HG03103 (cell line): ENCODE measurements around the gene MAP3K20.
A peak's percentile ranks its signal among the peaks of the same experiment; 100 is the strongest.
"Not testable (repeated sequence)": the region's sequence is repeated elsewhere in the genome, so short reads cannot be mapped to it uniquely, and the experiment has no call there.

Experiments used
- ATAC-seq: cut with Tn5 transposase; IDR thresholded peaks from one replicate; pipeline ENCODE4 v1.9.1; 2021; ENCODE audit warnings: low read depth; ENCODE audit not compliant: unreplicated experiment

MAP3K20 gene

GRCh38 chr2:173262356-173262755 is 186.7 kb downstream of the MAP3K20 start:
- not testable (repeated sequence) for ATAC-seq

DNA sequence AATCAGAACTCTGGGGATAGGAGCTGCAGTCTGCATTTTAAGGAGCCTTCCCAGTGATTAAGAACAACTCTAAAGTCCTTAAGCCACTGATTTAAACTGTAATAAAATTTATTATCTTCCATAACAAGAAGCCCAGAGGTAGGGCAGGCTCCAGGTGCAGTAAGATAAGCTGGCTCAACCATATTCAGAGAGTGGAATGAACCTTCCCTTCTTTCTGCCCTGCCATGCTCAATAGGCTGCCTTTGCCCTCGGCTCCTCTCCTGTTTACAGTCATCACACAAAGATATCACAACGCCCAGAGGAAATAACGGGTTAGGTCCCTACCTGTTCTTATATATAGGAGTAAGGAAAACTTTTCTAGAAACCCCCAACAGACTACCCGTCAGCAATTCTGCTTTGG is 188.5 kb downstream of the MAP3K20 start:
- ATAC-seq = no peak

- peak; percentile 89 for ATAC-seq
Measured at GRCh38 chr2:173264603-173265366, 189.1 kb downstream of the MAP3K20 start.

DNA sequence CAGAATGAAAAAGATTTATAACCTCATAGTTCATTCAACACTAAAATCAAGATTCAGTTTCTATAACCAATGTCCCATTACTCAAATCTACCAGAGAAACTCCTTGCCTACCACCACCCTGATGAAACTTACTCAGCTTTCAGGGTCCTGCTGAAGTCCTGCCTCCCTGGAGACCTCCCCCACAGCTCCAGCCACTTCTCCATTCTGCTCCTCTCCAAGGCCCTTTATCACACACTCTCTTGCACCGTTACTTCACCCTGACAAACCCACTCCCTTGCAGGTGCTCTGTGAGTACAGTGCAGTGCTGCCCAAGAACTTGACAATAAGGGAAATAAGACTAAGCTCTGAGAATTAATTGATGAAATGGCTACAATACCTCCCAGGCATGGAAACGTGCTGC is 195.5 kb downstream of the MAP3K20 start:
- ATAC-seq = no peak

- ATAC-seq = no peak
Measured at GRCh38 chr2:173271825-173272224, 196.2 kb downstream of the MAP3K20 start.

GRCh38 chr2:173272849-173273248 is 197.2 kb downstream of the MAP3K20 start:
- ATAC-seq = no peak

DNA sequence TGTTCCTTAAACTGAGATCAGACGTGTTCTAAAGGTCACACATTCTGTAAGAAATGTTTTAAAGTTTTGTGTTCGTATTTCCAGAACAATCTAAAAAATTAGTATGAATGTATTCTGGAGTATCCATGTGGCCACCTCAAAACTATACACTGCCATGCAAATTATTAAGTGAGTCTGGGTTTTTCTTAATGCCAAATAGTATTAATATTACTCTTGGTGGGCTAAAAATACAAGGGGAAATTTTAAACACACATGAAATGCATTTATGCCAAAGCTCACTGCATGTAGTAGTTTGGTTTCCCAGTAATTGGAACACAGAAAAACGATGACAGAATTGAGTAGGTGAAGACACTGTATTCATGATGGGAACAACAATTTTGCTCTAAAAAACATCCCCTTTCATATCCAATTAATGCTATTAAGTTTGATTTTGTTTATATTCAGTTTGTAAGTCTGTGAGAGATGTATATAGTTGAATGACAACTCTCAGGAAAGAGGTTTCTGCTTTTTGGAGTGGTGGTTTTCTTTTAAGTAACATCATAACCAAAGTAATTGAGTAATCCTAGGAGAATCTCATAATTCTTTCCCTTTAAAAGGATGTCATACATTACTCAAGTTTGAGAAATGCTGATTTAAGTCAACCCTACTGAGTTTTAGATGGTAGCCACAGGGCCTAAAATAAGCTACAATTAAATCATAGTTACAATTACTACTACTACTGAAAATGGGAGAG is 203.3 kb downstream of the MAP3K20 start:
- no peak for ATAC-seq

DNA sequence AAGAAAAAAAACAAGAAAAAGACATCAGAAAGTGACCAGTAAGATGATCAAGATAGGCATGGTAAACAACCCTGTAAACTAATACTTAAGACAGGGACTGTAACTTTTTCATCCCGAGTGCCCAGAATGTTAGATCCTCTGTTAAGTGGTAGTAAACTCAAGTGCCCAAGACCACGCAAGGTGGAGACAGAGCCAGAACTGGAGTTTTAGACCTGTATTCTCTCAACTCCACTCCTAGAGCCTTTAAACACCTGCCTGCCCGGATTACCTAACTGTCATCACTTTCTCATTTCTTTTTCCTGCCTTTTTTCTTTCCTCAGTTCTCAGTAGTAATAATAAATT is 203.9 kb downstream of the MAP3K20 start:
- ATAC-seq = no peak

DNA sequence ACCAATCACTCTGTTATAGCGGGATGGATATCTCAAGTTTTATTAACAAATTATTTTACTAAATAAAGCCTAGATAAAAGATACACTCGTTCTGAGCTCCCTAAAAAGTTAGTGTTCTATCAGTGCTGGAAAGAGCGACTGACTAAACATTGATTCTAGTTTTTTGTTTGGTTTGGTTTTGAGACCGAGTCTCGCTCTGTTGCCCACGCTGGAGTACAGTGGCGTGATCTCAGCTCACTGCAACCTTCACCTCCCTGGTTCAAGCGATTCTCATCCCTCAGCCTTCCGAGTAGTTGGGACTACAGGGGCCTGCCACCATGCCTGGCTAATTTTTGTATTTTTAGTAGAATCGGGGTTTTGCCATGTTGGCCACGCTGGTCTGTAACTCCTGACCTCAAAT is 205.2 kb downstream of the MAP3K20 start:
- ATAC-seq = no peak

DNA sequence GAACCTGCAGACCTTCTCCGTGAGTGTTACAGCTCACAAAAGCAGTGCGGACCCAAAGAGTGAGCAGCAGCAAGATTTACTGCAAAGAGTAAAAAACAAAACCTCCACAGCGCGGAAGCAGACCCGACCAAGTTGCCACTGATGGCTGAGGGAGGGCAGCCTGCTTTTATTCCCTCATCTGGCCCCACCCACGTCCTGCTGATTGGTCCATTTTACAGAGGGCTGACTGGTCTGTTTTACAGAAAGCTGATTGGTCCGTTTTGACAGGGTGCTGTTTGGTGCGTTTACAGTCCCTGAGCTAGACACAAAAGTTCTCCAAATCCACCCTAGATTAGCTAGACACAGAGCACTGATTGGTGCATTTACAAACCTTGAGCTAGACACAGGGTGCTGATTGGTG is 206.3 kb downstream of the MAP3K20 start:
- ATAC-seq = not testable (repeated sequence)

- ATAC-seq = no peak
Measured at GRCh38 chr2:173282795-173283545, 207.3 kb downstream of the MAP3K20 start.

DNA sequence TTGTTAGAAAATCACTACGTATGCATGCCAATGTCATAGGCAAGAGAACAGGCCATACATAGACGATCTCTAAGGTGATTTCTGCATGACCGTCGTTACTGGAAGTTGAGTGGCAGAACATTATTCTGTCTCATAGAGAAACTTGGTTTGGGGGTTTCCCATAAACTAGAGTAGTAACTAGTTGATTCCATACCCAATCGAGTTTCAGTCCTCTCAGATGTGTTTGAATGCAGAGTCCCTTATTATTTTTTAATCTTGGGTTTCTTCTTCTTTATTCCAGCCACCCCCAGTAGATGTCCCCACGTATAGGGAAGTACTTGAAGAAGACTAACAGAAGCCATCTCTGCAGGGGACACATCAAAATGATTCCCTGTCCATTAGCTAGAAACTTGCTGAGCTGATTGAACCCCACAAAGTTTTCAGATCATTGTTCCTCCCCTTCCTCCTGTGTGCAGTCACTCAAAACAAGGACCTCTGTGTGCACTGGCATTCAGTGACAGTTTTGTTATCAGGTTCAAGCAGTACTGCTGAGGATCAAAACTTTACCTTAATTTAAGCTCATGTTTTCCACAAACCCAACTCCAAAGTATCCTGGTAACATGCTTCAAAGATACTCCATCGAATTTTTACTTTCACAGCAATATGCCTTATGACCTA is 210.6 kb downstream of the MAP3K20 start:
- no peak for ATAC-seq

GRCh38 chr2:173287594-173287993 is 211.9 kb downstream of the MAP3K20 start:
- no peak for ATAC-seq

DNA sequence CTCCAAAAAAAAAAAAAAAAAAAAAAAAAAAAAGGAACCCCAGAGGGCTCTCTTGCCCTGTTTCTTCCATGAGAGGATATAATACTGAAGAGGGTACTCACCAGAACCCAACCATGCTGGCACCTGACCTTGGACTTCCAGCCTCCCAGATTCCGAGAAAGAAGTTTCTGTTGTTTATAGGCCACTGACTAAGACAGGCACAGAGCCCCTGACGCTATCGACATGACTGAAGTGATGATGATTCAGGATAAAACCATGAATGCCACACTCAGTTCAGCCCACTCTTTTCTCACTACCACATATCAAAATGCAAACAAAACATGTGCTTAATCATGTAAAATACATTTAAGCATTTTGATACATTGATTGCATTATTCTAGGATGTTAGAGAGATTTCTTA is 212.9 kb downstream of the MAP3K20 start:
- no peak for ATAC-seq

DNA sequence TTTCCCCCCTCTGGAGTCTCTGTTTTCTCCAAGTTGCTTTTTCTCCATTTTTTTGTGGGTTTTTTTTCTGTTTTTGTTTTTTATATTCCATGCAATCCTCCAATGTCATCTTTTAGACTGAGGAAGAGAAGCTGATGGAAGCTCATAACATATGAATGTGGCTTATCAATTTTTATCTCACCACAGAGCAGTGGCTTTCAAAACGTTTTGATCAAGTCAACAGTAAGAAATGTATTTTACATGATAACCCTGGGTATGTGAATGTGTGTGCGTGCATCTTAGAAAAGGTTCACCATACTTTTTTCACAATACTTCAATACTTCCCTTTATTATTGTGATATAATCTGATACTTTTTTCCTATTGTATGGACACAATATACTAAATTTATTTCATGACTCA is 214.4 kb downstream of the MAP3K20 start:
- ATAC-seq = no peak

- no peak for ATAC-seq
Measured at GRCh38 chr2:173290518-173290917, 214.9 kb downstream of the MAP3K20 start.

GRCh38 chr2:173291412-173291811 is 215.8 kb downstream of the MAP3K20 start:
- no peak for ATAC-seq

- no peak for ATAC-seq
Measured at GRCh38 chr2:173296235-173296634, 220.6 kb downstream of the MAP3K20 start.

DNA sequence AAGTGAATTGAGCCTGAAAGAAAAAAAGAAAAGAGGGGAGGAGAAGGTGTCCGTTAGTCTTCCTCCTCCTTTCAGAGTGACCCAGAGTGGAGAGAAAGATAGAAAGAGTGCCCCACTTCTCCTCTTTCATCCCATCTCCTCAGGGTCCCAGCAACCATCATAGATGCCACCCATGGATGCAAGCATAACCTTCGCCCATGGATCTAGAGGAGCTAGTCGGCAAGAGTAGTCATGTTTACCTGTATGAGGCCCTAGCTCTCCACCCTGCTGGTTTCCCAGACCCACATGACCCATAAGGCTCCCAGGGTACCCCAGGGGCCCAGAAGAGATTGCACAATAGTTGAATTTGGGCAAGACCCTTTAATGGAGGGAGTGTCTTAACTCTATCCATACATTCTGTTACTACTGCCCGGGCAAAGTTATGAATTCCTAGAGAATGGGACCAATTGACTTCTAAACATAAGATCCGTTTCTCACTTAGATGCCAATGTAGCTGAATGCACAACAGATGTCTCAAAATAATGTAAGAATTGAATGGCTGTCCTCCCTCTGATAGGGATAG is 223.0 kb downstream of the MAP3K20 start:
- ATAC-seq = no peak

GRCh38 chr2:173299764-173300163 is 224.1 kb downstream of the MAP3K20 start:
- no peak for ATAC-seq

- ATAC-seq = no peak
Measured at GRCh38 chr2:173300458-173300857, 224.8 kb downstream of the MAP3K20 start.
